Measurements from ENCODE around the gene CFAP61.

GRCh38 chr20:20277894-20278335, 225.6 kb downstream of the CFAP61 start:
- TF ChIP-seq, protein P1, sequence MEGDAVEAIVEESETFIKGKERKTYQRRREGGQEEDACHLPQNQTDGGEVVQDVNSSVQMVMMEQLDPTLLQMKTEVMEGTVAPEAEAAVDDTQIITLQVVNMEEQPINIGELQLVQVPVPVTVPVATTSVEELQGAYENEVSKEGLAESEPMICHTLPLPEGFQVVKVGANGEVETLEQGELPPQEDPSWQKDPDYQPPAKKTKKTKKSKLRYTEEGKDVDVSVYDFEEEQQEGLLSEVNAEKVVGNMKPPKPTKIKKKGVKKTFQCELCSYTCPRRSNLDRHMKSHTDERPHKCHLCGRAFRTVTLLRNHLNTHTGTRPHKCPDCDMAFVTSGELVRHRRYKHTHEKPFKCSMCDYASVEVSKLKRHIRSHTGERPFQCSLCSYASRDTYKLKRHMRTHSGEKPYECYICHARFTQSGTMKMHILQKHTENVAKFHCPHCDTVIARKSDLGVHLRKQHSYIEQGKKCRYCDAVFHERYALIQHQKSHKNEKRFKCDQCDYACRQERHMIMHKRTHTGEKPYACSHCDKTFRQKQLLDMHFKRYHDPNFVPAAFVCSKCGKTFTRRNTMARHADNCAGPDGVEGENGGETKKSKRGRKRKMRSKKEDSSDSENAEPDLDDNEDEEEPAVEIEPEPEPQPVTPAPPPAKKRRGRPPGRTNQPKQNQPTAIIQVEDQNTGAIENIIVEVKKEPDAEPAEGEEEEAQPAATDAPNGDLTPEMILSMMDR (IDR thresholded peaks at IDR 0.05), result no peak
- TF ChIP-seq POLR2AphosphoS5 (IDR thresholded peaks at IDR 0.05), result no peak
